ENCODE results near the gene DICER1.

- TF ChIP-seq CTCF (IDR thresholded peaks at IDR 0.05; ENCODE audit: low read depth, low read length) (no peak), EZH2phosphoT487 (IDR thresholded peaks at IDR 0.05; ENCODE audit: low read depth) (no peak)
These were observed 37.7 kb upstream of the DICER1 start for GRCh38 chr14:95195031-95195430.
